GM18909 (cell line): ENCODE data around the gene CEP72.
"Not testable (repeated sequence)": the region's sequence is repeated elsewhere in the genome, so short reads cannot be mapped to it uniquely, and the experiment has no call there.

Experiments
- ATAC-seq: cut with Tn5 transposase; IDR thresholded peaks from one replicate; pipeline ENCODE4 v1.9.1; 2021; ENCODE audit warnings: mild to moderate bottlenecking; ENCODE audit not compliant: unreplicated experiment, poor library complexity

The CEP72 gene

DNA sequence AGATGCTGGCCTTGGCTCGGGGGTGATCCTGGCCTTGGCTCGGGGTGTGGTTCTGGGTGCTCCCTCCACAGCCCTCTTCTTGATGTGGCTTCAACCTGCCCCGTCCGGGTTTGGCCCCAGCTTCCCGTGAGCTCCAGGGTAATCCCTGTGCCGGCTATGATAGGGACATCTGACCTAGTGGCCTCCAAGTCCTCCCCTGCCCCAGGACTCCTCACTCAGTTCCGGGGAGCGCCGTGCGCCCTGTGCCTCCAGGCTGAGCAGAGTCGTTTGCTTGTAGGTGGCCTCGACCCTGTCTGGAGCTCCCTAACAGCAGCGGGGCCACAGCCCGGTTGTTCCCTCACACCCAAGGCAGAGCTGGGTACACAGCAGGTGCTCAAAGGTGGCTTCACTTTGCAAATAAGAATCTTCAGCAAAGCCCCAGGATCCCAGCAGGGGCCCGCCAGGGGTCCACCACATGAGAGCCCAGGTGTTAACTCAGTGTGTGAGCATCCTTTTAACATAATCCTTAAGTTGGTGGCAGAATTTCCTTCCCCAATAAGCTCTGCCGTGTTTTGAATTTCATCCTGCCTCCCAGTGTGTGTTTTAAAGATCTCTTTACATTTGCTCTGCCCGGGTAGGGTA is 32.3 kb upstream of the CEP72 start:
- ATAC-seq: no peak

- no peak for ATAC-seq
Measured at GRCh38 chr5:580436-580835, 31.7 kb upstream of the CEP72 start.

GRCh38 chr5:581266-581665 is 30.9 kb upstream of the CEP72 start:
- ATAC-seq: no peak

DNA sequence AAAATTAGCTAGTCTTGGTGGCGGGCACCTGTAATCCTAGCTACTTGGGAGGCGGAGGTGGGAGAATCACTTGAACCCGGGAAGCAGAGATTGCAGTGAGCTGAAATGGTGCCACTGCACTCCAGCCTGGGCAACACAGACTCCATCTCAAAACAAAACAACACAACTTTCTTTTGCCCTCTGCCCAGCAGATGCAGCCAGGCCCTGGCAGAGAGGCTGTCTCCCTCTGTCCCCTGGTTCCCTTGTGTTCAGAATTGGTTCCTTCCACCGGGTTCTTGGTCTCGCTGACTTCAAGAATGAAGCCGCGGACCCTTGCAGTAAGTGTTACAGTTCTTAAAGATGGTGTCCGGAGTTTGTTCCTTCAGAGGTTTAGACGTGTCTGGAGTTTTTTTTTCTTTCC is 30.2 kb upstream of the CEP72 start:
- no peak for ATAC-seq

DNA sequence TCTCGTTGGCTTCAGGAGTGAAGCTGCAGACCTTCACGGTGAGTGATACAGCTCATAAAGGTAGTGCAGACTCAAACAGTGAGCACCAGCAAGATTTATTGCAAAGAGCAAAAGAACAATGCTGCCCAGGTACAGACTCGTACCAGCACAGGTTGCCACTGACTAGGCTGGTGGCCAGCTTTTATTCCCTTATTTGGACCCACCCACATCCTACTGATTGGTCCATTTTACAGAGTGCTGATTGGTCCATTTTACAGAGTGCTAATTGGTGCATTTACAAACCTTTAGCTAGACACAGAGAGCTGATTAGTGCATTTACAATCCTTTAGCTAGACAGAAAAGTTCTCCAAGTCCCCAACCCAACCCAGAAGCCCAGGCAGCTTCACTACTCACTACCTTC is 29.7 kb upstream of the CEP72 start:
- ATAC-seq: not testable (repeated sequence)

- no peak for ATAC-seq
Measured at GRCh38 chr5:582936-583635, 29.1 kb upstream of the CEP72 start.

GRCh38 chr5:583645-584044 is 28.5 kb upstream of the CEP72 start:
- no peak for ATAC-seq

- ATAC-seq: no peak
Measured at GRCh38 chr5:584216-584615, 27.9 kb upstream of the CEP72 start.

DNA sequence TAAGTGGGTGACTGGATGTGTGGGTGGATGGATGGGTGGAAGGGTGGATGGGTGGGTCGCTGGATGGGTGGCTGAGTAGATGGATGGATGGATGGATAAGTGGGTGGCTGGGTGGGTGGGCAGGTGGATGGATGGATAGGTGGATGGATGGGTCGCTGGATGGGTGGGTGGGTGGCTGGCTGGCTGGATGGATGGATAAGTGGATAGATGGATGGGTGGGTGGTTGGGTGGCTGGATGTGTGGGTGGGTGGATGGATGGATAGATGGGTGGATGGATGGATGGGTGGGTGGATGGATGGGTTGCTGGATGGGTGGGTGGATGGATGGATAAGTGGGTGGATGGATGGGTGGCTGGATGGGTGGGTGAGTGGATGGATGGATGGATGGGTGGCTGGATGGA is 27.3 kb upstream of the CEP72 start:
- no peak for ATAC-seq

- no peak for ATAC-seq
Measured at GRCh38 chr5:585556-585955, 26.6 kb upstream of the CEP72 start.

DNA sequence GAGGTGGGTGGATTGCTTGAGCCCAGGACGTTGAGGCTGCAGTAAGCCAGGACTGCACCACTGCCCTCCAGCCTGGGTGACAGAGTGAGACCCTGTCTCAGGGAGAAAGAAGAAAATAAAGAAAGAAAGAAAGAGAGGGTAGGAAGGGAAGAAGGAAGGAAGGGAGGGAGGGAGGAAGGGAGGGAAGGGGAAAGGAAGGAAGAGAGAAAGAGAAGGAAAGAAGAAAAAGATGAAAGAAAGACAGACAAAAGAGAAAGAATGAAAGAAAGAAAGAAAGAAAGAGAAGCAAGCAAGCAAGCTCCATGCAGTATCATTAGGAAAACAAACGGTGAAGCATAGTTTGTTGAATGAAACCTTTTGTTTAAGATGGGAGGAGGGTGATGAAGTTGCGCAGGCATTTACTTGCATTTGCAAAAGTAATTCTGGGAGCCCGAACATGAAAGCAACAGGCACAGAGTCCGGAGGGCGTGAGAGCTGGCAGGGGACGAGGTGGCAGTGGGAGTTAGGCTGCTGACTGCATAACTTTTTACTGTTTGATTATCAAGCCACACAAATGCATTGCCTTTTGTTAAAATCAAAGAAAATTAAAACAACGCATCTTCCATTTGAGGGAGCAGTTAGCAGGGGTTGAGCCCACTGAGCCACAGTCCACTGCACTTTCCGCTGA is 26.0 kb upstream of the CEP72 start:
- no peak for ATAC-seq

DNA sequence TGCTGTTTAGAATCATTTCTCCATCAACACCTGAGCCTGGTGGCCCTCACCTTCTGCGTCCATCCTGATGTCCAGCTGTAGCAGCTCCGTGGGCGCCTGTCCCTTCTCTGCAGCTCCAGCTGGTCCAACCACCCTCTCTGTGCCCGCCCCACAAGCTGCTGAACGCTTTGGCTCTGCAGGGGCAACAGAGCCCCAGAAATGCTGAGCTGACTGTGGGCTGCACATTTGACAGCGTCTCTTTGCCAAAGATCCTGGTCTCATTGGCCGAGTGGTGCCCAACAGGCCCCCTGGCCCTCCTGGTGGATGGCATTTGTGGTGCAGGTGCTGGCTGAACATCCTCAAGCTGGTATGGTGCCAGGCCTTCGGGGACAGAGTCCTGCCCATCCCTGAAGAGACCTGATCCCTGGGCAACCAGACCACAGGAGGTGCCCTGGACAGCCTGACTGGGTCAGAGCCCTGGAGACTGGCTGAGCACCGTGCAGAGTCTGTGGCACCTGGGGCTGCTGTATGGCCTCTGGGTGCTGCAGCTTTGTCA is 25.3 kb upstream of the CEP72 start:
- ATAC-seq: no peak

DNA sequence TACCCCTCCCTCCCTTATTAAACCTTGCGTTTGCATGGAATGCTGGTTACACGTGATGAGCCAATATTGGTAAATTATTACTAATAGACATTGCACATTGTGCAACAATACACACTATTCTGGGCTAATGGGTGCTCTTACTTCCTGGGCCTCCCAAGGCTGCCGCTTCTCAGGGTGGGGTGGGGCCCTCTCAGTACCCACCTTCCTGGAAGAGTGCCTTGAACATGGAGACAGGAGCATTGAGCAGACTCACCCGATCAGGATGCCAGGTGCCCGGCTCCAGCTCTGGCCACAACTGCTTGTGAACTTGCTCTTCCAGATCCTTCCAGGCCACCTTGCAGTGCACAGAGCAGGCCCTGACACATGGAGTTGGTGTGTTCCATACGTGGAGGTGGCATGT is 24.7 kb upstream of the CEP72 start:
- no peak for ATAC-seq

DNA sequence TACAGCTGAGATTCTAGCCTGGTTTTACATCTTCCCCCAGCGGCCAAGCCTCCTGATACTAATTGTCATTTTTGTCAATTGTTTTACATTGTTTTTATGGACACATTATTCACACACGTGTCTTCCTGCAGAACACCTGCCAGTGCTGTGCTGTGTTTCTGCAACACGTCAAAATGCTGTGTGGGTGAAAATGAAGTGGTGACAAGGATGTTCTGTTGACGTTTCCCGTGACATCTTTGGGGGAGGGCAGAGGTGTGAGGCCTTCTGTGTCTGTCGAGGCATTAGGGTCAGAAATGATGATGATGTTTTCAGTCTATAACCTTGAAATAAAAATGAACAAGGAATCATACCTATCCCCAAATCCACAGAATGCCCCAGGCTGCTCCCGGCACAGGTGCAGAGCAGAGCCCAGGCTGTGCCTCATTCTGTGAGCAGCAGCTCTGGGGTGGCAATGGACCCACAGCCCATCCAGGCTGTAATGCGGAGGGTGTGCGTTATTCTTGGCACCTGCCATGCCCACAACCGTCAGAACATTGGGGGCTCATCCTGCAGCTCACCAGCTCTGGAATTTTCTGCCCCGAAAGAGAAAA is 23.6 kb upstream of the CEP72 start:
- ATAC-seq: no peak

DNA sequence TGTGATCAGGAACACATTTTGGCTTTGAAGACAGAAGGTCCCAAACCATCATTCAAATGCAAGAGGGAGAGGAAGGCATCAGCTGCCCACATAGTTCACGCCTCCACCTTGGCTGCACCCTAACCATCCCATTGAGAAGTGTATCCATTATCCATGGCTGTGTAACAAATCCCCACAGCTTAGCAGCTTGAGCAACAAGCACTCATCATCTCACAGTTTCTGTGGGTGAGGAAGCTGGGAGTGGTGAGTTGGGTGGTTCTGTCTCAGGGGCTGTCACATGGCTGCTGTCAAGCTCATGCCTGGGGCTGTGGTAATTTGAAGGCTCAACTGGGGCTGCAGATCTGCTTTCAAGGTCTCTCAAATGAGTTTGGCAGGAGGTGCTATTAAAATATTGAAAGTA is 23.0 kb upstream of the CEP72 start:
- no peak for ATAC-seq

GRCh38 chr5:589588-589987 is 22.6 kb upstream of the CEP72 start:
- ATAC-seq: no peak

DNA sequence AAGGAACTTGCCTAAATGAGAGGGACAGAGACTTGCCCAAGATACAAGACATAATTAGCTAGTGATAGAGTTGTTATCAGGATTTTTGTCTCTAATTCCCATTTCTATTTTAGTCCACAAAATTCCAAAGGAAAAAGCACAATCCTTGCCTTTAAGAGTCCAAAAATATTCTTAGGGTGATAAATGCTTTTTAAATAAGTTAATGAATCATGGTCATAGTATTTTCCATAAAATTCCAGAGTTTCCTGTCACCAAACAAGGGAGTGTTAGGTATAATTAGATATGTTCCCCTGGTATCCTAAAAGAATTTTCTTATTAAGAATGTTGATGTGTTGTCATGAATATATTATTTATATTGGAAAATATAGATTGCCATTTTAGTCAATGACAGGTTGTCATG is 21.8 kb upstream of the CEP72 start:
- no peak for ATAC-seq

- no peak for ATAC-seq
Measured at GRCh38 chr5:591746-592145, 20.4 kb upstream of the CEP72 start.

DNA sequence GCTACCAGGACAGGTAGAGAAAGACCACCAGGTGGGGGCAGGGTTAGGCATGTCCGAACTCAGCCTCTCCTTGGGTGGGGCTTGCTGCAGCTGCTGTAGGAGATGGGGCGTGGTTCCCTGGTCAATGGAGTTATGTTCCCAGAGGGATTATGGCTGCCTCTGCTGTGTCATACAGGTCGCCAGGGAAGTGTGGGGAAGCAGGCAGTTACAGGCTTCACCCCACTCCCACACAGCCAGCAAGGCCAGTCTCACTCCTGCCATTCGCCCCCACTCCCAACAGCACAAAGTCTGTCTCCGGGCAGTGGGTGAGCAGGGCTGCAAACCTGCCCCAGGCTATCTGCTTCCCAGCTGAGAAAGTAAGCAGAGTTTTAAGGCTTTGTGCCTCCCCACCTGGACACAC is 20.0 kb upstream of the CEP72 start:
- no peak for ATAC-seq

GRCh38 chr5:593511-593910 is 18.6 kb upstream of the CEP72 start:
- no peak for ATAC-seq

DNA sequence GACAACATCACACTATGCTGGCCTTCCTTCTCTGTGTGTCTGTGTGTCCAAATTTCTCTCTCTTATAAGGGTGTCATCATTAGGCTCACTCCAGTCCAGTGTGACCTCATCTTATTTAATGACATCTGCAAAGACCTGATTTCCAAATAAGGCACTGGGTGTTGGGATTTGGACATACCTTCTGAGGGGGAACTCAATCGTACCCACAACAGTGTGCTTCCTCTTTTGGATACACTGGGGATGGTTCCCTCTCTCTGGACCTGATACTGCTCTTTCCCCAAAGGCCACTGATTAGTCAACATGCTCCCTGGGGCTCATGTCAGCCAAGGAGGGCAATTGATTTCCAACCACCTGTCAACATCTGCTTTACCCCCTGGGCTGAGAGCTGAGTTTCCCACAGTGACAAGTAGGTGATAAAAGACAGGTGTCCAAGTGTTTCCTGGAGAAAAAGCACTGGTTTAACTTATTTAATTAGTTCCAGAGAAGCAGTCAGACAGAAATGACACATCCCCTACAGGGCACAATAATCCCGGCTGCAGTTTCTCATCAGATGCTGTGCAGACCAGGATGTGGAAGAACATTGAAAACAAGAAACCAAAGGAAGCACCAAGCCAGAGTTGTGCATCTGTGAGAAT is 17.8 kb upstream of the CEP72 start:
- no peak for ATAC-seq
